SIG-M5 treated with dmso at 0.1 percent for 504 hours (cell line): ENCODE measurements around the gene CELSR1.

Source experiments
- DNase-seq: peaks from one replicate; lab custom pipeline; 2025; ENCODE audit not compliant: unreplicated experiment; lab: John Stamatoyannopoulos, UW

Gene CELSR1, protein sequence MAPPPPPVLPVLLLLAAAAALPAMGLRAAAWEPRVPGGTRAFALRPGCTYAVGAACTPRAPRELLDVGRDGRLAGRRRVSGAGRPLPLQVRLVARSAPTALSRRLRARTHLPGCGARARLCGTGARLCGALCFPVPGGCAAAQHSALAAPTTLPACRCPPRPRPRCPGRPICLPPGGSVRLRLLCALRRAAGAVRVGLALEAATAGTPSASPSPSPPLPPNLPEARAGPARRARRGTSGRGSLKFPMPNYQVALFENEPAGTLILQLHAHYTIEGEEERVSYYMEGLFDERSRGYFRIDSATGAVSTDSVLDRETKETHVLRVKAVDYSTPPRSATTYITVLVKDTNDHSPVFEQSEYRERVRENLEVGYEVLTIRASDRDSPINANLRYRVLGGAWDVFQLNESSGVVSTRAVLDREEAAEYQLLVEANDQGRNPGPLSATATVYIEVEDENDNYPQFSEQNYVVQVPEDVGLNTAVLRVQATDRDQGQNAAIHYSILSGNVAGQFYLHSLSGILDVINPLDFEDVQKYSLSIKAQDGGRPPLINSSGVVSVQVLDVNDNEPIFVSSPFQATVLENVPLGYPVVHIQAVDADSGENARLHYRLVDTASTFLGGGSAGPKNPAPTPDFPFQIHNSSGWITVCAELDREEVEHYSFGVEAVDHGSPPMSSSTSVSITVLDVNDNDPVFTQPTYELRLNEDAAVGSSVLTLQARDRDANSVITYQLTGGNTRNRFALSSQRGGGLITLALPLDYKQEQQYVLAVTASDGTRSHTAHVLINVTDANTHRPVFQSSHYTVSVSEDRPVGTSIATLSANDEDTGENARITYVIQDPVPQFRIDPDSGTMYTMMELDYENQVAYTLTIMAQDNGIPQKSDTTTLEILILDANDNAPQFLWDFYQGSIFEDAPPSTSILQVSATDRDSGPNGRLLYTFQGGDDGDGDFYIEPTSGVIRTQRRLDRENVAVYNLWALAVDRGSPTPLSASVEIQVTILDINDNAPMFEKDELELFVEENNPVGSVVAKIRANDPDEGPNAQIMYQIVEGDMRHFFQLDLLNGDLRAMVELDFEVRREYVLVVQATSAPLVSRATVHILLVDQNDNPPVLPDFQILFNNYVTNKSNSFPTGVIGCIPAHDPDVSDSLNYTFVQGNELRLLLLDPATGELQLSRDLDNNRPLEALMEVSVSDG (N-terminal part only)

GRCh38 chr22:46537225-46537945, at the start of gene CELSR1:
Gene CELSR1 (minus strand): TSS chr22:46537620. CDS start chr22:46537170, 450 bp downstream.
- DNase-seq, result peak; percentile 67

DNA sequence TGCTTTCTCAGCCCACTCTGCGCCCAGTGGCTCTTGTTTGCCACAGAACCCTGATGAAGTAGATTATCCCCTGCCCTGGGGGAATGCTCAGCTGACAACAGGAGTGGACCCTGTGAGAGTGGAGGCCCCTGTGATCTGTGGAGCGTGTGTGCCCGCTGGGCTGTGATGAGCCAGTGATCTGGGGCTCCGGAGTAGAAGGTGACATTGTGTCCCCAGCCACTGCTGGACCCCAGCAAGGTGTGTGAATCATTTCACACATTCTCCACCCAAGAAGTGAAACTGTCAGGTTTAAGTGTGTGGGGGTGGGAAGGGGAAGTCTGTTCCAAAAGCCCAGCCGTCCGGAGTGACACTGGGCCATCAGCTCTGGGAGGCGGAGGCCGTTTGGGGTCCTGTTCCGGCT, 49.6 kb upstream of the CELSR1 start:
- no peak for DNase-seq

- DNase-seq, result no peak
Observed at GRCh38 chr22:46586531-46587011, 49.2 kb upstream of the CELSR1 start.

GRCh38 chr22:46586123-46586519, 48.7 kb upstream of the CELSR1 start:
- no peak for DNase-seq

DNA sequence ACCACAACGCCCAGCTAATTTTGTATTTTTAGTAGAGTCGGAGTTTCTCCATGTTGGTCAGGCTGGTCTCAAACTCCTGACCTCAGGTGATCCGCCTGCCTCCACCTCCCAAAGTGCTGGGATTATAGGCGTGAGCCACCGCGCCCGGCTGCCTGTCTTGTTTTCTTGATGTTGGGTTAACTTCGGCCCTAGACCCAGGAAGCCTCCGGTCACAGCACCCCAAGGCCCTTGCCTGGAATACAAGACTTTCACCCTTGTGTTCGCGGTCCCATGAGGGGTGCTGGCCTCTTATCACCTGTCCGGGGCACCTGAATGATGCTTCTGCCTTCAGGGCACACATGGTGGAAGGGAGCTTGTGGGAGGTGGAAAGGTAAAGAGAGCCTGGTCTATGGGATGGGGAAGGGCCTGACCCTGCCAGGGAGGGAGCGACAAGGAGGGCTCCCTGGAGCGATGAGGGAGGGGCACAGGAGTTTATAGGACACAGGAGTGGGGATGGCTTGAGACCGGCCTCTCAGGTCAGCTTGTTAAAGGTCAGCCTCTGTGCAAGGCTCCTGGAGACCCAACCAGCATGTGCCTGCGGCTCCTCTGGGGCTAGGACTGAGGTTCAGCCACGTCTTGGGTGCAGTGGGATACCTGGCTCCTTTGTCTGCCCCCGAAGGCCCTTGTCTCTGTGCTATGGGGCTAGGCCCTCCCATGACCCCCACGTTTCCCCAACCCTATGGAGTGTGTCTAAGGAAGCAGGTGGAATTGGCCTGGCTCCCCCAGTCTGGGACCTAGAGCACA, 48.1 kb upstream of the CELSR1 start:
- DNase-seq, result no peak

DNA sequence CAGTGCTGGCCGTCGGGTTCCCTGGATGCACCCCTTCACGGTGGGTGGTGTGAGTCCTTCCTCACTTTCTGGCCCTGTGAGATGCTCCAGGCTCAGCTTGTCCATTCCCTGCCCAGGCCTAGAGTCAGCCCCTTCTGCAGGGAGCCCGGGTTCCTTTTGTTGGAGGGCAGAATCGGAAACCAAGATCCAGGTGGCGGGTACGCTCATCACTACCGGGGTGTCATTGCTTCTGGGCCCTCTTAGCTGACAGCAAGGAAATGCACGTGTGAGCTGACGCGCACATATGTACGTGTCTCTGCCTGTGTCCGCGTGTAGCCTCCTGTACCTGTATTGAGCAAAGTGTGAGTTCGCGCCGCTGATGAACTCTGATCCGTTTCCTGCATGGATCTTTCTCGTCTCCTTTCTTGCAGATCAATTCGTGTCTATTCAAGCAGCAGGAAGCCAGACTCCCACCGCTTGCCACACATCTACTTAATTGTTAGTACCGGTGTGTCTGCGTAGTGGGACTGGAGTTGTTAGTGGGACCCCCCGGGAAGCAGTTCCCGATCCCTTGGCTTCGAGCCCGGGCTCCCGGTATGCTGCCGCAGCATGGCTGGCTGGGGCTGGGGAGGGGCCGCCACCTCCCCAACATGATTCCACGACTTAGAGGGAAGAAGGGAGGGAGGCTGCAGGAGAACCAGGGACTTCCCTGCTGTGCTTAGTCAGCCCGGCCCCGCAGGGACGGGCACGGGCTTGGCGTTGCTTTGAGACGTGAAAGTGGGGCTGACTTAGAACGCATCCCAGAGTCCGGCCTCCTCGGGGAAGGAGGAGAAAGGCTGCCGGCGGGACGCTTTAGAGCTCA, 46.9 kb upstream of the CELSR1 start:
- no peak for DNase-seq

GRCh38 chr22:46583571-46583970, 46.2 kb upstream of the CELSR1 start:
- DNase-seq, result no peak

DNA sequence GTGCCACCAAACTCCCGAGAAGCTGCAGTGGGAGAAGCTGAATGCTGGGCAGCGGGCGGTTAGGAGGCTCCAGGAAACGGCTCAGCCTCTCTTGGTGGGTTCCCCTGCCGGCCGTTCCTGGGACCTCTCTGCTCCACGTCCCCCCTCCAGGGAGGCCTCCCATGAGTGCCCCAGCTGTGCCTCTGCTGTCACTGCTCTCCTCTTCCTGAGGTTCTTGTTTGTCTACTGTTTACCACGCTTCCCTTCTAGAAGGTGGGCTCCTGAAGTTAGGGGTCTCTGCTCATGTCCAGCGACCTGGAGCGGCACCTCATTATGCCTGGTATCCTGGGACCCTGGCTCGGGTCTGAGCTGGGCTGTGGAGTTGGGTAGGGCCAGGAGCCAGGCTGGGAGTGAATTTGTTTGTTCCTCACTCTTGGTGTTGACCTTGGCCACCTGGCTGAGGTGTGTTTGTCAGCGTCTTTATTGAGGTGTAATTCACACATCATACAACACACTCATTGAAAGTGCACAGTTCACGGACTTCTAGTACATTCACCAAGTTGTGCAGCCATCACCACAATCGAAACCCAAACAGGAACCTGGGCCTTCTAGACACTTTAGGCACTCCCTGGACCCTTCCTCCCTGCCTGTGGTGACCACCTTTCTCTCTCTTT, 45.0 kb upstream of the CELSR1 start:
- DNase-seq, result no peak

GRCh38 chr22:46581538-46582244, 44.3 kb upstream of the CELSR1 start:
- DNase-seq, result no peak

GRCh38 chr22:46580940-46581537, 43.6 kb upstream of the CELSR1 start:
- no peak for DNase-seq

GRCh38 chr22:46579751-46580449, 42.5 kb upstream of the CELSR1 start:
- no peak for DNase-seq

- DNase-seq, result no peak
Observed at GRCh38 chr22:46578824-46579561, 41.6 kb upstream of the CELSR1 start.

GRCh38 chr22:46578251-46578823, 40.9 kb upstream of the CELSR1 start:
- no peak for DNase-seq

DNA sequence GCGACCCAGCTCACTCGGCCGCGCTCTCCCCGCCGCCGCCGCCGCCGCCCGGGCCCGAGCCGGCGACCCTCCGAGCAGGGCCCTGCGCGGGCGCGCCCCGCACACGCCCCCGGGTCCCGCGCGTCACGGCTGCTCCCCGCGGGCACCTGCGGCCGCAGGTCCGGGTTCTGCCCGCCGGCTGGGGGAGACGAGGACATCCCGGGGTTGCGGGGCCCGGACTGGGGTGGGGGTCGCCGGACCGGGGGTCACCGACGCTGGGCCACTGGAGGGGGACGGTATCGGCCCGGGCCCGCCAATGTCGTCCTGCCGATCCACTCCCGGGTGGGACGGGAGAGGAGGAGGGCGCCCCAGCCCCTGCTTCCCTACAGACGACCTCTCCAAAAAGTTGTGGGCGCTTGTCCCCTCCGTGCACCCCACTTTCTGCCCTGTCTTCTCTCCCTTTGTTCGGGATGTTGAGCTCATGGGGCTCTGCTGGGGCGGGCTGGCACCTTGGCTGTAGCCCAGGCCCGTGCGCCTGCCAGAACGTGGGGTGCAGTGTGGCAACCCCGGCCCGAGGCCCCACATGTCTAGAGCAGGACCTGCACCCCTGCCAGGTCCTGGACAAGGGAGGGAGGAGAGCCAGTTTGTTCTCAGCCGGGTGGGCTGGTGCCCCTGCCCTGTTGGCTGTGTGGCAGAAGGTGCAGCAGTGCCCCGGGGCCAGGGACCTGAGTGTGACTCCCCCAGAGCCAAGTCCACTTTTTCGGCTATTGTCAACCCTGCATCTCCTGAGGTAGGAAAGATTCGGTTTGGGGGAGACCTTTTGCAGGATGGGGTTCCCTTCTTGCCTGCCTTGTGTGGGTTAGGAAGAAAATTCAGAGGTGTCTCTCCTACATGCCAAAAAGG, 40.2 kb upstream of the CELSR1 start:
- DNase-seq, result no peak
